Measurements from ENCODE around the gene C19orf25. TPM values are rescaled to one million over a fixed set of nuclear protein-coding genes. Genes with fewer than 3 reads are reported as not detected.

C19orf25 gene
- polyA plus RNA-seq, 1 of the 3 experiments (the other 2 are of a cell fraction) = 25.3 TPM

- Histone ChIP-seq H3K4me2 (no peak overlapping the region), H3K9ac (no peak overlapping the region), H3K36me3 (replicated peaks in 1 of 2; ENCODE audit: control insufficient read depth in 1 of 2, insufficient read depth in 2 of 2, low read length in 1 of 2) (no peaks in the 10 kb centered on the region), H3K27ac (ENCODE audit: low read depth in 2 of 2, low read length in 1 of 2) (no peak overlapping the region), H3K79me2 (ENCODE audit: insufficient read depth) (no peaks in the 10 kb centered on the region), H3K9me2 (no peaks in the 10 kb centered on the region), H3F3A (replicated peaks; ENCODE audit: insufficient read depth) (no peaks in the 10 kb centered on the region), H2AFZ (ENCODE audit: low read depth) (no peak overlapping the region), H3K4me1 (ENCODE audit: control insufficient read depth in 1 of 2, insufficient read depth in 2 of 2, low read depth in 1 of 2, low read length in 1 of 2) (peaks cover 0 to 11% of the 10 kb centered on the region in 2 experiments; a peak in 1 of 4 replicates), H3K4me3 (ENCODE audit: low read depth in 2 of 2, low read length in 1 of 2) (no peak overlapping the region), H3K9me3 (no peaks in the 10 kb centered on the region), H3K27me3 (ENCODE audit: insufficient read depth) (no peaks in the 10 kb centered on the region), H4K20me1 (ENCODE audit: insufficient read depth) (no peaks in the 10 kb centered on the region)
- WGBS (ENCODE audit: low lambda C conversion rate) = 80% methylated on average over 28 of the region's 37 CpGs
- no peak for TF ChIP-seq USF1 (IDR thresholded peaks at IDR 0.05; ENCODE audit: borderline replicate concordance, low read depth)
- TF ChIP-seq ELF1 (IDR thresholded peaks at IDR 0.05) = no peak
- TF ChIP-seq IRF3 (IDR thresholded peaks at IDR 0.05; ENCODE audit: low read depth, low read length) = no peak
- TF ChIP-seq PBX3 (IDR thresholded peaks at IDR 0.05) = no peak
- TF ChIP-seq FOXM1 (IDR thresholded peaks at IDR 0.05; ENCODE audit: low read depth) = no peak
- TF ChIP-seq NFIC (IDR thresholded peaks at IDR 0.05; ENCODE audit: borderline replicate concordance) = no peak
- TF ChIP-seq NRF1 (IDR thresholded peaks at IDR 0.05; ENCODE audit: low read depth, low read length) = no peak
- no peak for TF ChIP-seq USF2 (IDR thresholded peaks at IDR 0.05; ENCODE audit: borderline replicate concordance, low read depth, low read length)
- no peak for TF ChIP-seq SMC3 (IDR thresholded peaks at IDR 0.05; ENCODE audit: low read depth, low read length)
- no peak for TF ChIP-seq MXI1 (IDR thresholded peaks at IDR 0.05; ENCODE audit: low read depth, low read length)
- TF ChIP-seq TCF12 (IDR thresholded peaks at IDR 0.05) = no peak
- TF ChIP-seq MAX (IDR thresholded peaks at IDR 0.05; ENCODE audit: low read depth) = no peak
- no peak for TF ChIP-seq FOSL2 (IDR thresholded peaks at IDR 0.05; ENCODE audit: borderline replicate concordance, low read depth)
- TF ChIP-seq RCOR1 (IDR thresholded peaks at IDR 0.05; ENCODE audit: low read length) = no peak
- no peak for TF ChIP-seq EZH2phosphoT487 (IDR thresholded peaks at IDR 0.05; ENCODE audit: borderline replicate concordance, low read depth)
- no peak for DNase-seq
- CTCF ChIA-PET = interaction anchor here (0.8 kb wide), 1 partner anchor 8 kb away, joined by 5 read pairs; no protein-coding TSS in a partner anchor
- POLR2A ChIA-PET = no interaction called here
Measured at GRCh38 chr19:1495051-1495798, 16.2 kb upstream of the C19orf25 start.

Data from SK-N-SH (cell line).